Naive B cell (primary cell): ENCODE measurements around the gene FZD2. TPM values are rescaled to one million over a fixed set of nuclear protein-coding genes. Genes with fewer than 3 reads are reported as not detected.

Source experiments
- ATAC-seq, 2 donors: fragments of 150-1000 bp; cut with Tn5 transposase; 2 replicates each; pipeline ENCODE4 v1.10.0; 2021; ENCODE audit warnings: low read depth in 2 of 2, mild to moderate bottlenecking in 2 of 2, moderate library complexity in 2 of 2
- DNase-seq: peaks from one replicate; pipeline ENCODE4 v3.0.0; 2022
- H3K27ac Mint-ChIP-seq, 6 donors: one replicate each; pipeline ENCODE4 v1.8.0; 2020 to 2022; ENCODE audit warnings: mild to moderate bottlenecking in 6 of 6, mixed read lengths in 6 of 6, moderate library complexity in 5 of 6, inconsistent platforms in 2 of 6
- H3K27me3 Mint-ChIP-seq, 3 donors: one replicate each; pipeline ENCODE4 v1.8.0; 2021 to 2022; ENCODE audit warnings: mixed read lengths in 3 of 3, mild to moderate bottlenecking in 1 of 3
- H3K36me3 Mint-ChIP-seq, 2 donors: one replicate each; pipeline ENCODE4 v1.8.0; 2020 to 2022; ENCODE audit warnings: mixed read lengths in 2 of 2, inconsistent platforms in 1 of 2, mild to moderate bottlenecking in 1 of 2
- H3K4me1 Mint-ChIP-seq, 3 donors: one replicate each; pipeline ENCODE4 v1.8.0; 2020 to 2022; ENCODE audit warnings: mixed read lengths in 3 of 3, inconsistent platforms in 1 of 3, mild to moderate bottlenecking in 1 of 3, moderate library complexity in 1 of 3
- H3K4me3 Mint-ChIP-seq, 8 donors: one replicate each; pipeline ENCODE4 v1.8.0; 2020 to 2022; ENCODE audit warnings: mild to moderate bottlenecking in 8 of 8, mixed read lengths in 8 of 8, moderate library complexity in 8 of 8, inconsistent platforms in 2 of 8
- H3K9me3 Mint-ChIP-seq, 7 donors: one replicate each; pipeline ENCODE4 v1.8.0; 2020 to 2022; ENCODE audit warnings: mixed read lengths in 7 of 7, mild to moderate bottlenecking in 5 of 7, inconsistent platforms in 2 of 7, moderate library complexity in 1 of 7
- polyA plus RNA-seq, 6 donors: library from polyadenylated mRNA; unstranded; fragments of 300-500 nt; fragmentation: Illumina TruSeq; gene quantifications; one replicate each; pipeline ENCODE4 v1.2.3, GENCODE V29; 2021; ENCODE audit warnings: low read depth in 6 of 6

Gene FZD2
- polyA plus RNA-seq, 6 donors from 2014 or later = 0.21 to 0.52 (median 0.41) TPM

- H3K4me1 Mint-ChIP-seq = no peaks in the 10 kb centered on the region
- H3K9me3 Mint-ChIP-seq = no peaks in the 10 kb centered on the region
Observed at GRCh38 chr17:44595216-44595775, 38.0 kb downstream of the FZD2 start.

GRCh38 chr17:44598329-44598728, 41.0 kb downstream of the FZD2 start:
- ATAC-seq (no peak), DNase-seq (no peak)
- H3K9me3 Mint-ChIP-seq = no peaks in the 10 kb centered on the region

More at GRCh38 chr17:44595216-44595775, 38.0 kb downstream of the FZD2 start:
- H3K4me3 Mint-ChIP-seq = no peak overlapping the region
- ATAC-seq = no peak
- H3K27ac Mint-ChIP-seq = peak overlapping the region in 1 of 6 donors; percentile 26
- no peak for DNase-seq
- no peaks in the 10 kb centered on the region for H3K36me3 Mint-ChIP-seq
- peaks cover 9 to 31% (median 25%) of the 10 kb centered on the region in 3 donors for H3K27me3 Mint-ChIP-seq

DNA sequence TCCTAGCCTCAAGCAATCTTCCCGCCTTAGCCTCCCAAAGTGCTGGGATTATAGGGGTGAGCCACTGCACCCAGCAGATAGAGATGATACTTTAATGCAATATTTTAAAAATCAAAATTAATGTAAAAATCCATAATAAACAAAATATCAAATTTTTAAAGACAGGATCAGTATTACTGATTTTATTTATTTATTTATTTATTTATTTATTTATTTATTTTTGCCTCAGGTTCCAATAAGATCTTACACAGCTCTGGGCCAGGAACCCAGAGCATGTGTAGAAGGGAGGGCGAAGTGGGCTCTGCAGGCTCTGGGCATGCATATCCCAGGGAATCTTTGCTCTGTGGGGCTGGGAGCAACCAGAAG, 41.6 kb downstream of the FZD2 start:
- no peaks in the 10 kb centered on the region for H3K9me3 Mint-ChIP-seq
- H3K4me3 Mint-ChIP-seq = no peak overlapping the region
- H3K27ac Mint-ChIP-seq = no peak overlapping the region
- no peaks in the 10 kb centered on the region for H3K36me3 Mint-ChIP-seq
- no peaks in the 10 kb centered on the region for H3K4me1 Mint-ChIP-seq
- DNase-seq = no peak
- no peak for ATAC-seq
- H3K27me3 Mint-ChIP-seq = peaks cover 13 to 29% (median 27%) of the 10 kb centered on the region in 3 donors

More at GRCh38 chr17:44598329-44598728, 41.0 kb downstream of the FZD2 start:
- Mint-ChIP-seq H3K27ac (no peak overlapping the region), H3K36me3 (no peaks in the 10 kb centered on the region), H3K27me3 (peaks cover 15 to 34% (median 33%) of the 10 kb centered on the region in 3 donors), H3K4me3 (no peak overlapping the region), H3K4me1 (no peaks in the 10 kb centered on the region)

GRCh38 chr17:44599298-44600175, 42.3 kb downstream of the FZD2 start:
- no peaks in the 10 kb centered on the region for H3K36me3 Mint-ChIP-seq
- no peak overlapping the region for H3K27ac Mint-ChIP-seq
- H3K4me1 Mint-ChIP-seq = no peaks in the 10 kb centered on the region
- H3K27me3 Mint-ChIP-seq = peaks cover 10 to 22% (median 22%) of the 10 kb centered on the region in 3 donors
- no peak for DNase-seq
- H3K9me3 Mint-ChIP-seq = no peaks in the 10 kb centered on the region
- H3K4me3 Mint-ChIP-seq = peak overlapping the region in 1 of 8 donors; percentile 30
- no peak for ATAC-seq

DNA sequence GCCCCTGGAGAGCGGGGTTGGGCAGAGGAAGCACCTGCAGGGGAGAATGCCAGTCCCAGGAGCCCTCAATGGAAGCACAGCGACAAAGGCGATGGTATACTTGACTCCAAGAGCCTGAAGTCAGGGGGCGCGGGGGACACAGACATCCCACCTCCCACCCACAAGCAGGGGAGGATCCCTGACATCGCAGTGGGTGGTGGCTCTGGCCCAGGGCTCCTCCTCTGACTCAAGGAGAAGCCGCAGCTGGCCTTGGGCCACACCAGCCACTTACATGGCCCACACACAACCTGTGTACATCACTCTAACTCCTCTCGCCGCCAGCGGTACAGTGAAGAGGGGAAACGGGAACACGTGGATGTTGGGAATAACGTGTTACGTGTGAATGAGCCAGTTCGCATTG, 44.3 kb downstream of the FZD2 start:
- Mint-ChIP-seq H3K4me1 (no peaks in the 10 kb centered on the region), H3K27me3 (peaks cover 6 to 16% (median 16%) of the 10 kb centered on the region in 3 donors), H3K4me3 (no peak overlapping the region), H3K27ac (no peak overlapping the region), H3K36me3 (no peaks in the 10 kb centered on the region), H3K9me3 (no peaks in the 10 kb centered on the region)
- DNase-seq = no peak
- ATAC-seq = no peak

GRCh38 chr17:44601973-44602372, 44.7 kb downstream of the FZD2 start:
- Mint-ChIP-seq H3K9me3 (no peaks in the 10 kb centered on the region), H3K27me3 (peaks cover 6 to 16% (median 16%) of the 10 kb centered on the region in 3 donors), H3K27ac (no peak overlapping the region), H3K4me3 (no peak overlapping the region), H3K4me1 (no peaks in the 10 kb centered on the region), H3K36me3 (no peaks in the 10 kb centered on the region)
- DNase-seq = no peak
- no peak for ATAC-seq

DNA sequence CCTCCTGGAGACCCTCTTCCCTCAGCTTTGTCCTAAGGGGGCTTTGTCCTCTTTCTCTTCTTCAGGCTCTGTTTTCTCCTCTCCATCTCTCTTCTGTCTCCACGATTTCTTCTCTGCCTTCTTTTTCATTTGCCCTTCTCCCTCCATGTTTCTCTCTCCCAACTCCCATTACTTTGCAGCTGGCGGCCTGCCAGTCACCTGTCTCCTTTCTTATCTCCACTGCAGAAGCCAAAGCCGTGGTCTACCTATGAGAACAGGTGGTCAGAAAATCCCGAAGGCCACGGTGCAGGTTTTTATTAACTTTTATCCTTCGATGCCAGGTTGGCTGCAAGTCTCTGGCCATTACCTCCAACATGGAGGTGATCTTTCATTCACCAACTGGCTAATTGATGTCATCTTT, 45.1 kb downstream of the FZD2 start:
- no peaks in the 10 kb centered on the region for H3K36me3 Mint-ChIP-seq
- H3K27ac Mint-ChIP-seq = no peak overlapping the region
- H3K9me3 Mint-ChIP-seq = no peaks in the 10 kb centered on the region
- no peak overlapping the region for H3K4me3 Mint-ChIP-seq
- peaks cover 6 to 16% (median 16%) of the 10 kb centered on the region in 3 donors for H3K27me3 Mint-ChIP-seq
- ATAC-seq = no peak
- H3K4me1 Mint-ChIP-seq = no peaks in the 10 kb centered on the region
- DNase-seq = no peak

GRCh38 chr17:44602970-44603369, 45.7 kb downstream of the FZD2 start:
- ATAC-seq (no peak), DNase-seq (no peak)
- H3K9me3 Mint-ChIP-seq = no peaks in the 10 kb centered on the region
- no peak overlapping the region for H3K4me3 Mint-ChIP-seq
- H3K27ac Mint-ChIP-seq = no peak overlapping the region
- H3K27me3 Mint-ChIP-seq = peaks cover 6 to 16% (median 10%) of the 10 kb centered on the region in 3 donors
- no peaks in the 10 kb centered on the region for H3K4me1 Mint-ChIP-seq
- no peaks in the 10 kb centered on the region for H3K36me3 Mint-ChIP-seq

DNA sequence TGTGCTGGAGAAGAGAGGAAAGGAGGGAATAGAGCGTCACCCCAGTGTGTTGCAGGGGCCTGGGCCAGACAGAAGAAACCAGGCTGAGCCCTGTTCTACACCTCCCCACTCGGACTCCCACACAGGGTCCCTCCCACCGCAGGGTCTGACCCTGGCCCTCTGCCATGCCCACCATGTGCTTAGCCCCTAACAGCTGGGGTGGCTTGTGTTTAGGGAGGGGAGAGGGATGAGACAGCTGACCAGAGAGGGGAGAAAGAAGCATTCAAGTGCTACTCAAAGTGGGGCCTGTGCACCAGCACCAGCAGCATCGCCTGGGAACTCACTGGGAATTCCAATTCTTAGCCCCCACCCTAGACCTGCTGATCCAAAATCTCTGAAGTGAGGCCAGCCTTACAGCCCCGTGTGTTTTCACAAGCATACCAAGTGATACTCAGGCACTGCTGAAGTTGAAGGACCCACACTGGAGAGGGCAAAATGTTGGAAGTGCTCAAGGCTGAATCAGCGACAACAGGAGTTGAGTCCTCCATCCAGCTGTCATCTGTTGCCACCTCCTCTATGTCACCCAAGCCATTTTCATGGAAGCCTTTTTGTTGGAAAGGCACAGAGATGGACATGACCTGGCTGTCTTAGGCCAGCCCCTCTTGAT, 47.0 kb downstream of the FZD2 start:
- H3K36me3 Mint-ChIP-seq = no peaks in the 10 kb centered on the region
- ATAC-seq (no peak), DNase-seq (no peak)
- no peaks in the 10 kb centered on the region for H3K9me3 Mint-ChIP-seq
- H3K4me1 Mint-ChIP-seq = no peaks in the 10 kb centered on the region
- no peak overlapping the region for H3K4me3 Mint-ChIP-seq
- H3K27ac Mint-ChIP-seq = no peak overlapping the region
- peaks cover 6 to 15% (median 14%) of the 10 kb centered on the region in 3 donors for H3K27me3 Mint-ChIP-seq

GRCh38 chr17:44604768-44605485, 47.6 kb downstream of the FZD2 start:
- H3K27me3 Mint-ChIP-seq = peaks cover 6 to 17% (median 10%) of the 10 kb centered on the region in 3 donors
- no peak overlapping the region for H3K27ac Mint-ChIP-seq
- H3K9me3 Mint-ChIP-seq = no peaks in the 10 kb centered on the region
- H3K4me3 Mint-ChIP-seq = no peak overlapping the region
- H3K36me3 Mint-ChIP-seq = no peaks in the 10 kb centered on the region
- DNase-seq (no peak), ATAC-seq (no peak)
- H3K4me1 Mint-ChIP-seq = no peaks in the 10 kb centered on the region

DNA sequence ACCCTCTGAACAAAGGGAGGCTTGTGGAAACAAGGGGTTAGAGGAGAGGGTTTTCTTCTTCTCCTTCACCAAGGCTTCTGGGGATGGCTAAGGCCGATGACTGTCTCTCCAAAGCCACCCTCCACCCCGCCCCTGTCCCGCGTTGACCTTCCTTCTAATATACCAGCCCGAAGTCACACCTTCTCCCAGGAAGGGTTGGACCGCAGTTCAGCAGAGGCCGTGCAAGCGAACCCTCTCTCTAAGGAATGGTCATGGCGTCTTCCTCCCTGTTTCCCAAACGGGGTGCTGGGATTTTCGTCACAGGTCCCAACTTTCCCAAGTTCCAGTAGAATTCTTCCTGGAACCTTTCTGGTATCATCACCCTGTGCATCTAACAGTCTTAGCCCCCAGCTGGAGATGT, 49.4 kb downstream of the FZD2 start:
- H3K4me1 Mint-ChIP-seq = no peaks in the 10 kb centered on the region
- H3K27ac Mint-ChIP-seq = no peak overlapping the region
- peaks cover 6 to 21% (median 10%) of the 10 kb centered on the region in 3 donors for H3K27me3 Mint-ChIP-seq
- no peak for DNase-seq
- no peaks in the 10 kb centered on the region for H3K36me3 Mint-ChIP-seq
- H3K4me3 Mint-ChIP-seq = no peak overlapping the region
- ATAC-seq = no peak
- H3K9me3 Mint-ChIP-seq = no peaks in the 10 kb centered on the region

- Mint-ChIP-seq H3K4me3 (no peak overlapping the region), H3K4me1 (no peaks in the 10 kb centered on the region), H3K27ac (no peak overlapping the region), H3K9me3 (no peaks in the 10 kb centered on the region), H3K36me3 (no peaks in the 10 kb centered on the region), H3K27me3 (peaks cover 0 to 17% (median 0%) of the 10 kb centered on the region in 3 donors)
- ATAC-seq (no peak), DNase-seq (no peak)
Observed at GRCh38 chr17:44607836-44608690, 50.8 kb downstream of the FZD2 start.
